ENCODE results near the gene SLC25A48.

The SLC25A48 gene

DNA sequence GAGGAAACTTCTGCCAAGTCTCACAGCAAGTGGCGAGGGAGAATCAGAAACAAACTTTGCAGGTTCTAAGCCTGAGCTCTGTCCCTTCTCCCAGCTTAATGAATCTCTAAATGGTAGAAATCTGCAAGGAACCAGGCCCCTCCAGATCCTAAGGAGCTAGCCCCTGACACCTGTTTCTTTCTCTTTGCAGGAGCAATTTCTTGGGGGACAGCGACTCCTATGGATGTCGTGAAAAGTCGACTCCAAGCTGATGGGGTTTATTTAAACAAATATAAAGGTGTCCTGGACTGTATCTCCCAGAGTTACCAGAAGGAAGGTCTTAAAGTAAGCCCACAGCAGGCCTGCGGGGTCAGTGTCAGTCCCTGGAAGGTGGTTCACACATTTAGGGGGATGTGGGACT is 39.4 kb downstream of the SLC25A48 start:
- TF ChIP-seq CTCF (IDR thresholded peaks at IDR 0.05) = no peak

DNA sequence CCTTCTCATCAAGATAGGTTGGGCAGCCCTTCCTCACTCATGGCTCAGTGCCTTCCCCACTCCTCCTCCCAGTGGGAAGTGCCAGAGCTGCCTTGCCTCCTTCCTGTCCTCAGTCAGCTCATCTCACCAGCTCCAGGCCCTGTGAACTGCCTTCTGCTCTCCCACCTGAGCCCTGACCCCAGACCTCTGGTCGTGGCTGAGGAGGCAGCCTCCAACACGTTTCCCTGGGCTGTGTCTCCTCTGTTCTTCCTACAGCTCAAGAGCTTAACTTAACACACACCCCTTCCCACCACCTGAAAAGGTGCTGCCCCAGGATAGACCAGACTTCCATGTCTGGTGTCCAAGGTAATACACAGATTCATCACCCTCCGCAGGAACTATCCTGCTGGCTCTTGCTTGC is 40.0 kb downstream of the SLC25A48 start:
- no peak for TF ChIP-seq CTCF (IDR thresholded peaks at IDR 0.05)

DNA sequence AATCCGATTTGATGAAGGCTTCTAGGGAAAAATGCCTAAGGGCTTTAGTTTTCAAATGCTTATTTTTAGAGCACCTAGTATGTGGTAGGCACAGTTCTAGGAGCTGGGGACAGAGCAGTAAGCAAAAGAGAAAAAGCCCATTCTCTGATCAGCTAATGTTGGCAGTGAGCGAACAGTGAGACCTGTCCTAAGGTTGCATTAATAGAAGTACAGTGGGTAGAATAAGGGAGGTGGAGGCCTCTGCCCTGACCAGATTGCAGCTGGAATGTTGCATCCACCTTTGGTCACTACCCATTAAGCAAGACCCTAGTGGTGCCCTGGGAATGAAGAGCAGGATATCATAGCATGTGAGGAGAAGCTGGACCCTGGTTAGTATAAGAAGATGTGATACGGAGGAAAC is 41.1 kb downstream of the SLC25A48 start:
- TF ChIP-seq CTCF (IDR thresholded peaks at IDR 0.05) = no peak

GRCh38 chr5:135876146-135876545 is 41.7 kb downstream of the SLC25A48 start:
- TF ChIP-seq CTCF (IDR thresholded peaks at IDR 0.05) = no peak

GRCh38 chr5:135877570-135878155 is 43.2 kb downstream of the SLC25A48 start:
- TF ChIP-seq CTCF (IDR thresholded peaks at IDR 0.05) = no peak

GRCh38 chr5:135878156-135878620 is 43.7 kb downstream of the SLC25A48 start:
- TF ChIP-seq CTCF (IDR thresholded peaks at IDR 0.05) = no peak

DNA sequence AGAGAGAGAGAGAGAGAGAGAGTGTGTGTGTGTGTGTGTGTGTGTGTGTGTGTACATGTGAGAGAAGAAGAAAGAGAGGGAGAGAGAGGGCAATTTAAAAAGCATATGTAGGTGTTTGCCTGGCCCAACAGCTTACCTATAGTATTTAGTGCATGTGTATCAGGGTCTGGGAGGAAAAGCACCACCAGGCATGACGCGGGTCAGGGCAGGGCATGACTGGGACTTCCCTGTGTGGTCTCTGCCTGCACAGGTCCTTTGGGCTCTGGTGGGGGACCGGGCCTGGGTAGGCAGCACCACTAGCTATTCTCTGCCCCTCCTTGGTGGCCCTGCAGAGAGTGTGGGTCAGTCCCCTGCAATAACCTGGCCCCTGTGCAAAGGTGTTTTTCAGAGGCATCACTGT is 45.1 kb downstream of the SLC25A48 start:
- TF ChIP-seq CTCF (IDR thresholded peaks at IDR 0.05) = no peak

DNA sequence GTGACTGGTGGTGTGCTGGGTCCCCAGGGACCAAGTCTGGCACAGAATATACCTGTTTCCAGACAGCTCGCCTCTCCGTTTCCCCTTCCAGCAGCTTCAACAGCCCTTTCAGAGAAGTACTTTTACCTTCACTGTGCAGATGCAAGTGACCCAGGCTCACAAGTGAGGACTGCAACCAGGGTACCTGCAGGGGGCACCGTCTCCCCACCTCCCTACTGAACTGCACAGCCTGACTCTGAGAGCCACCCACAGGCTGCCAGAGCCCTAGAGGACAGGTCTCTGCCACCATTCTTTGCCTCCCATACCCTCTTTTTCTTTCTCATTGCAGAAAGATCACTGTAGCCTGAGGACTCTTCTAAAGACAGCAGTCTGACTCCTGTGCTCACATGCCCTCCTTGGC is 45.8 kb downstream of the SLC25A48 start:
- peak; percentile 35; the same call in 1 of the 2 replicates for TF ChIP-seq CTCF (IDR thresholded peaks at IDR 0.05)

Data from LNCAP (cell line).